PC-3 (cell line): ENCODE measurements around the gene FITM2. TPM values are rescaled to one million over a fixed set of nuclear protein-coding genes. Genes with fewer than 3 reads are reported as not detected.

ENCODE experiments used
- ATAC-seq: fragments of 200-7000 bp; cut with Tn5 transposase; 2 replicates; pipeline ENCODE4 v1.9.1; 2020; ENCODE audit warnings: mild to moderate bottlenecking, moderate library complexity
- BruUV-seq: library from RNA; stranded (reverse); fragments of 400-500 nt; replicated peaks from 2 replicates; lab custom pipeline; 2021; lab: Mats Ljungman, UMichigan
- CTCF ChIA-PET: fragments of 300-600 bp; sonication (Branson Sonifier 250); formaldehyde crosslinking; loops from one replicate; lab custom pipeline; 2022; ENCODE audit warnings: antibody characterized with exemption; lab: Charles Lee
- POLR2A ChIA-PET: fragments of 300-600 bp; sonication (Branson Sonifier 250); formaldehyde crosslinking; loops from one replicate; lab custom pipeline; 2022; ENCODE audit warnings: antibody characterized with exemption; ENCODE audit not compliant: unreplicated experiment; lab: Charles Lee
- DNase-seq: peaks from one replicate; pipeline ENCODE4 v3.0.0-alpha.2; 2015
- H2AFZ ChIP-seq: fragments of 300-600 bp; sonication (generic); 2 replicates; pipeline ENCODE4 v1.6.0; 2016; ENCODE audit warnings: antibody characterized with exemption, low read length
- H3F3A ChIP-seq: fragments of 300-600 bp; sonication (generic); one replicate; pipeline ENCODE4 v1.6.0; 2017; ENCODE audit warnings: antibody characterized with exemption, low read length, control low read depth, mild to moderate bottlenecking; ENCODE audit not compliant: unreplicated experiment
- H3K27ac ChIP-seq: fragments of 300-600 bp; sonication (generic); 2 replicates; pipeline ENCODE4 v1.5.1; 2016; ENCODE audit warnings: mild to moderate bottlenecking, low read length
- H3K27me3 ChIP-seq: fragments of 300-600 bp; sonication (generic); 2 replicates; pipeline ENCODE4 v1.6.1; 2016; ENCODE audit warnings: low read length, mixed read lengths
- H3K36me3 ChIP-seq: fragments of 300-600 bp; sonication (generic); 2 replicates; pipeline ENCODE4 v1.6.1; 2016; ENCODE audit warnings: low read depth, mixed run types, low read length, mixed read lengths
- H3K4me1 ChIP-seq: fragments of 300-600 bp; sonication (generic); 2 replicates; pipeline ENCODE4 v1.5.1; 2016; ENCODE audit warnings: low read length; ENCODE audit not compliant: insufficient read depth
- H3K4me2 ChIP-seq: fragments of 300-600 bp; sonication (generic); 2 replicates; pipeline ENCODE4 v1.6.0; 2016; ENCODE audit warnings: low read length
- H3K4me3 ChIP-seq: fragments of 300-600 bp; sonication (generic); 2 replicates; pipeline ENCODE4 v1.5.1; 2016; ENCODE audit warnings: mild to moderate bottlenecking, low read length, mixed read lengths
- H3K79me2 ChIP-seq: fragments of 300-600 bp; sonication (generic); 2 replicates; pipeline ENCODE4 v1.6.1; 2017; ENCODE audit warnings: low read length, mixed read lengths
- H3K9ac ChIP-seq: fragments of 300-600 bp; sonication (generic); 2 replicates; pipeline ENCODE4 v1.6.0; 2016; ENCODE audit warnings: mild to moderate bottlenecking, low read length
- H3K9me2 ChIP-seq: fragments of 300-600 bp; sonication (generic); replicated peaks from 2 replicates; pipeline ENCODE4 v1.6.1; 2016; ENCODE audit warnings: mixed run types, low read length, mixed read lengths
- H3K9me3 ChIP-seq: fragments of 300-600 bp; sonication (generic); 2 replicates; pipeline ENCODE4 v1.6.1; 2016; ENCODE audit warnings: low read length, mixed read lengths
- H4K20me1 ChIP-seq: fragments of 300-600 bp; sonication (generic); 2 replicates; pipeline ENCODE4 v1.6.1; 2016; ENCODE audit warnings: low read length, mixed read lengths
- CTCF ChIP-seq: fragments of 300-600 bp; sonication (generic); conservative IDR thresholded peaks from 2 replicates; pipeline ENCODE4 v1.5.1; 2017; ENCODE audit warnings: antibody characterized with exemption, low read depth, mild to moderate bottlenecking, low read length
- EZH2 ChIP-seq: fragments of 300-600 bp; sonication (generic); IDR thresholded peaks from one replicate; pipeline ENCODE4 v1.6.1; 2017; ENCODE audit warnings: antibody characterized with exemption, mild to moderate bottlenecking, low read length; ENCODE audit not compliant: unreplicated experiment
- EZH2phosphoT487 ChIP-seq: fragments of 300-600 bp; sonication (generic); IDR thresholded peaks from 2 replicates; pipeline ENCODE4 v1.6.1; 2018; ENCODE audit warnings: mild to moderate bottlenecking, antibody characterized with exemption, low read length, borderline replicate concordance
- intact Hi-C: fragments of 100-400 bp; cut with micrococcal nuclease; formaldehyde crosslinking; loops from 2 replicates; pipeline ENCODE4 v1.9.0; 2023
- total RNA-seq: library from RNA; depleted of rRNA; stranded (reverse); fragments of >200 nt; gene quantifications from 2 replicates; pipeline ENCODE4 v1.2.3, GENCODE V29; 2014

The FITM2 gene
- total RNA-seq, 1 experiment from 2014 or later = 8.8 TPM

GRCh38 chr20:44342248-44342647, 31.2 kb upstream of the FITM2 start:
- ChIA-PET CTCF (no interaction called here), POLR2A (no interaction called here)
- no peaks in the 10 kb centered on the region for H3K9me2 ChIP-seq
- H3F3A ChIP-seq = no peaks in the 10 kb centered on the region
- no peaks in the 10 kb centered on the region for H3K79me2 ChIP-seq
- no peak overlapping the region for H3K27ac ChIP-seq
- intact Hi-C loops = no loop called here
- BruUV-seq = no TSS peak
- DNase-seq = no peak
- no peak overlapping the region for H3K4me3 ChIP-seq
- ATAC-seq = no peak
- H4K20me1 ChIP-seq = no peaks in the 10 kb centered on the region
- TF ChIP-seq EZH2 (no peak), CTCF (no peak), EZH2phosphoT487 (no peak)
- no peak overlapping the region for H2AFZ ChIP-seq
- no peak overlapping the region for H3K9ac ChIP-seq
- no peaks in the 10 kb centered on the region for H3K36me3 ChIP-seq
- no peak overlapping the region for H3K4me2 ChIP-seq
- H3K4me1 ChIP-seq = no peaks in the 10 kb centered on the region
- H3K9me3 ChIP-seq = no peaks in the 10 kb centered on the region
- no peaks in the 10 kb centered on the region for H3K27me3 ChIP-seq

- BruUV-seq = no TSS peak
- DNase-seq = no peak
- H3K4me2 ChIP-seq = no peak within 1 kb of the TSS
Measured at GRCh38 chr20:44336725-44337380, 25.9 kb upstream of the FITM2 start, which contains the start of gene R3HDML. TSS of gene R3HDML (plus strand) at chr20:44337043. CDS start at chr20:44337158, 115 bp downstream.

More at GRCh38 chr20:44336725-44337380, 25.9 kb upstream of the FITM2 start, which contains the start of gene R3HDML:
- Histone ChIP-seq H3K79me2 (no peaks in the 10 kb centered on the region), H3K27me3 (no peaks in the 10 kb centered on the region; the same call in 1 of the 2 replicates), H2AFZ (no peak within 1 kb of the TSS), H3K9me3 (no peaks in the 10 kb centered on the region), H3K9me2 (no peaks in the 10 kb centered on the region), H3K4me3 (no peak within 1 kb of the TSS), H3K4me1 (no peaks in the 10 kb centered on the region), H4K20me1 (no peaks in the 10 kb centered on the region), H3K27ac (no peak within 1 kb of the TSS), H3K9ac (no peak within 1 kb of the TSS), H3F3A (no peaks in the 10 kb centered on the region), H3K36me3 (no peaks in the 10 kb centered on the region)
- intact Hi-C loops = no loop called here
- ChIA-PET CTCF (no interaction called here), POLR2A (no interaction called here)
- no peak for TF ChIP-seq CTCF
- TF ChIP-seq EZH2 = no peak
- ATAC-seq = no peak
